Amniotic epithelial cell (primary cell): ENCODE measurements around the gene ARHGEF37.

ENCODE experiments used
- DNase-seq: peaks from one replicate; pipeline ENCODE4 v3.0.0-alpha.2; 2010; ENCODE audit warnings: low read depth

Gene ARHGEF37

DNA sequence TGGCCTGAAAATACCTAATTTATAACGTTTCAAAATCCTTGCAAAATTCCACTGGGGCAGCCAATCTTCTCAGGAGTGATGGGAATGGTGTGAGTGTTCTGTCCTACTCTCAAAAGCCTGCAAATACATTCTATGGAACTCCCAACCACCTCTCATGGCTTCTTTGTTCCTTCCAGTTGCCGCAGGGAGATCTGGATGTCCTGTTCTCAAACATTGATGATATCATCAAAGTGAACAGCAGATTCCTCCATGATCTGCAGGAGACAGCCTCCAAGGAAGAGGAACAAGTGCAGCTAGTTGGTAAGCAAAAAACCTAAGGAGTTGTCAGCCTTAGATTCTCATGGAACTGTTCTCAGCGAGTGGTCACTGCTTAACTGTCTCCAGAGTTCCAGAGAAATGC, 19.6 kb downstream of the ARHGEF37 start:
- DNase-seq: no peak

DNA sequence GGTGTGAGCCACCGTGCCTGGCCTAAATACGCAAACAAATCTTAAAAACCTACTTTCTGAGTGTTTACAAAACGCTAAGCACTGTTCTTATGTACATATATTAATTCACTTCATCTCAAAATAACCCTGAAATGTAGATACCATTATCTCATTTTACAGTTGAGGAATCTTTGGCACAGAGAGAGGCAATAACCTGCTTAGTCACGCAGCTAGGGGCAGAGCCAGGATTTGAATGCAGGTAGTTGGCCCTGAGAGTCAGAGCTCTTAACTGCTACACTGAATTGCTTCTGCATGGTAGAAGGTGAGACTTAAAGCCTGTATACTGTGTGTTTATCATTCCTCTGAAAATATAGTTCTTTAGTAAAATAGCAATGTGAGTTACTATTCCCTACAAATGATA, 21.9 kb downstream of the ARHGEF37 start:
- no peak for DNase-seq

DNA sequence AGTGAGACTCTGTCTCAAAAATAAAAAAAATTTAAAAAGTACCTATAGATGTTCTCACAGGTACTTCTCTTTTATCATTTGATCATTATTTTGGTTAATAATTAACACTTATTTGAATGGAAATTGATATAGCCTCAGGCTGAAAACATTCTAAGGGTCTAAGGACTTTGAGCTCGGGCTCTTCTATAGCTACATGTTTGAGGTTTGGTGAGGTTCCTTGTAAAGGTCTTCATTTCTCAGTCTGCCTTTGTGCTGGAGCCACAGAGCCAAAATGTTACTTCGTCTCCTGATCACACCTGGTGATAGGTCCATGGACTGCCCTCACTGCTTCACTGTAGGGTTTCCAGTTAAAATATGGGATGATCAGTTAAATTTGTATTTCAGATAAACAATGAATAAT, 22.6 kb downstream of the ARHGEF37 start:
- no peak for DNase-seq

DNA sequence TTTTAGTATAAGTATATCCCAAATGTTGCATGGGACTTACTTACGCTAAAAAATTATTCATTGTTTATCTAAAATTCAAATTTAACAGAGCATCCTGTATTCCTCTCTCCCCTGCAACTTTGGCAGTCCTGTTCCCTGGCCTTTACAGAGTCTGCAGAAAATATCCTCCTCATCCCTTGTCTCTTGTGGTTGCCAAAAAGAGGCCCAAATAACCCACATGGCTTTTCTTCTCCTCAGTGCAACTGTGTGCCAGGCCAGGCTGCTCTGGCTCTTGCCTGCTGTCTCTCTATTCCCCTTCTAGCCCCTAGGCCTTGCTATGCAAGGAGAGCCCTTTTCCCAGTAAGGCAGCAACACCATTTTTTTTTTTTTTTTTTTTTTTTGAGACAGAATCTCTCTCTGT, 23.0 kb downstream of the ARHGEF37 start:
- no peak for DNase-seq

DNA sequence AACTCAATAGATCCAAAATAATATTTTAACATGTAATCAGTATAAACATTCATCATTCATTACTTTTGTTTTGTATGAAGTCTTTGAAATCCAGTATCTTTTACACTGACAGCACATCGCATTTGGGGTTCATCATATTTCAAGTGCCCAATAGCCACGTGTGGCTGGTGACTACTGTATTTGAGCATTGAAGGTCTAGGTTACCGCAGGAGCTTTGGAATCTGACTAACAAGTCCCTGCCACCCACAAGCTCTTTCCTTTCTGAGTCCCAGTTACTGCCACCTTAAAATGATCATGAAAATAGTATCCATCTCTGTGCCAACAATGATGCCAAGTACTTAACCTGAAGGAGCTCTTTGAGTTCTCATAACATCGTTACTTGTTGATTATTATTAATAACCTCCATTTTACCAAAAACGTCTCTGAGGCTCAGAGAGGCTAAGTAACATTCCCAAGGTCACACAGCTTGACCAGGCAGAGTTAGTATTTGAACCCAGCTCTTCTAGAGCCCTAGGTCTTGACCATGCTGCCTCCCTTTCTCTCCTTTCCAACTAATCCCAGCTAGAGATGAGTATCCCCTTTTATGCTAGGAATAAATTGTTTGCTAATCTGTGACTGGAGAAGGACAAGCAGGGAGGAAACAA, 24.2 kb downstream of the ARHGEF37 start:
- no peak for DNase-seq

DNA sequence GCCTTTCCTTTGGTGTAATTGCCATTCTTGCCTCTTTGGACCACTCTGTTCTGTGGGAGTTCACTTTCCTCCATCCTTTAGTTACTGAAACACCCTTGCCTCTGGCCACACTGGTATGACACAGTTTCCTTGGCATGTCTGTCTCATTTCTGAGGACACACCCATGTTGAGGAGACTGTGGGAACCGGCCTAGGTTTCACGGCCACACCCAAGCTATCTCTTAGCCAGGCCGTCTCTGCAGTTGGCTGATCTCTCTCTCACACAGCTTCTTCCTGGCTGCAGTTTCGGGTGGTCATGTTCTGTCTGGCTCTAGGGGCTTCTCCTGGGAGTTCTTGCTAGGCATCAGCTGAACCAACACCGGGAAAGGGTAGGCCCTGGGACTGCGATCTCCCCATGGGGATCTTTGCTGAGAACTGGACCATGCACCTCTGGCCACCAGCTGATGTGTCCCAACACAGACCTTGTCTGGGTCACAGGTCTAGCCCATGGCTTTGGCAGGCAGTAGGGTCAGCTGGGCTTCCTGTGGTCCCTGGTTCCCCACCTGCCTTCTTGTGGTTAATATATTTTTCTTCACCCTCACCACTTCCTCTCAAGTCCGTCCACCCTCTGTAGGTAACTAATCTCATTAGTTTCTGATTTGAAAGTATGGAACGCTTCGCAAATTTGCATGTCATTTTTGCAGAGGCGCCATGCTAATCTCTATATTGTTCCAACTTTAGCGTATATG, 24.9 kb downstream of the ARHGEF37 start:
- peak; percentile 64 for DNase-seq

DNA sequence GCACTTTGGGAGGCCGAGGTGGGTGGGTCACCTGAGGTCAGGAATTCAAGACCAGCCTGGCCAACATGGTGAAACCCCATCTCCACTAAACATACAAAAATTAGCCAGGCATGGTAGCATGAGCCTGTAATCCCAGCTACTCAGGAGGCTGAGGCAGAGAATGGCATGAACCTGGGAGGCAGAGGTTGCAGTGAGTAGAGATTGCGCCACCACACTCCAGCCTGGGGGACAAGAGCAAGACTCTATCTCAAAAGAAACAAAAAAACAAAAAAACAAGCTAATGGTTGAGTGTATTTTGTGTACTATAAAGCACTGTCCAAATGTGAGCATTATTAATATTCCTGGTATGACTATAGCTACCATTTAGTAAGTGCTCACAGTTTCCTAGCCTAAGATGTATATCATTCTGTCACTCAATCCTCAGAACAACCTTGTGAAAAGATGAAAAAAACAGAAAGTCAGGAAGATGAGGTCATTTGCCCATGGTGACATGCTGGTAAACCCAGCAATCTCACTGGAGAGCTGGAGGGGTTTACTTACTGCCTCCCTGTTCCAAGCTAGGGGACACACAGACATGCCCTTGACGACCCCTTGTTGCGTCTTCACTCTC, 27.7 kb downstream of the ARHGEF37 start:
- peak; percentile 42 for DNase-seq

DNA sequence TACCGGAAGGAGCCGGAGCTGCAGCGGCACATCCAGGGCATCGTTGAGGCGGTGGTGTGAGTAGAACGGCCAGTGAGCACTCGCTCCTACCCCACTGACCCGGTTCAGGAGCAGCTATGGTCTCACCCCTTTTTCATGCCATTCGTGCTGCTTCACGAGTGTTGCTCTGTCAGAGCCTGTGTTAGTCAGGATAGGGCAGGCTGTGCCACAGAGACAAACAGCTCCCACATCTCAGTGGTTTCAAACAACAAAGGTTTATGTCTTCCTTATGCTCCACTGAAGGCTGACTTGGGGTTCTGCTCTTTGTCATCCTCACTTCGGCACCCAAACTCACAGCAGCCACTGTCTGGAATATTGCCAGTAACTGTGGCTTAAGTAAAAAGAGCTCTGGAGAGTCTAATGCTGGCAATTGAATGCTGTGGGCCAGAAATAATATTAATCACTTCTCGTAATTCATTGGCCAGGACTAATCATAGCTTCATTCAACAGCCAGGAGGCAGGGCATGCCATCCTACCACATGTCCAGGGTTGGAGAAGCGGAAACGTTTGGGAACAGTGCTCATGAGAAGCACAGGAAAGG, 28.4 kb downstream of the ARHGEF37 start:
- DNase-seq: no peak

DNA sequence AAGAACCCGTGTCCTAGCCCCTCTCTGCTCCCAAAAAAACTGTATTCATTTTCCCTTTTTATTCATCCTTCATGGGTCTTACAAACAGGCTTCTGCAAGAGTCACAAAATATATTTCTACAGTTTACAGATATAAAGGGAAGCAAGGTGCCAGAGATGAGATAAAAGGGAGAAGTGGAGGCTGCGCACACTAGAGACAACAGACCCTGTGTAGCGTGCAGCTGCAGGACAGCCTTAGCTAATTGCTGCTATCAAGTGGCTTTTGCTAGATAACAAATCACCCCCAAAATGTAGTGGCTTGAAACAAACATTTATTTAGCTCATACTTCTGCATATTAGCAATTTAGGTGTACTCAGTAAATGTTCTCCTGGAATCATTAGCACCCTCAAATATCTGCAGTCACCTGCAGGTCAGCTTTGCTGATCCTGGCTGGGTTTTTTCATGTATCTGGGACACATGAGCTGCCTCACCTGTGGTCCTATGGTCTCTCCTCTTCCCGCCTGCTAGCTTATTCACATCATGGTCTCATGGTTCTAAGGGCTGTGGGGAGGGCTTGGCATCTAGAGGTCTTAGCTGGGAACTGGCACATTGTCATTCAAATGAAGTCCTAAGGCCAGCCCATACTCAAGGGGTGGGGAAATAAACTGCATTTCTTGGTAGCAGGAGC, 29.4 kb downstream of the ARHGEF37 start:
- DNase-seq: no peak

DNA sequence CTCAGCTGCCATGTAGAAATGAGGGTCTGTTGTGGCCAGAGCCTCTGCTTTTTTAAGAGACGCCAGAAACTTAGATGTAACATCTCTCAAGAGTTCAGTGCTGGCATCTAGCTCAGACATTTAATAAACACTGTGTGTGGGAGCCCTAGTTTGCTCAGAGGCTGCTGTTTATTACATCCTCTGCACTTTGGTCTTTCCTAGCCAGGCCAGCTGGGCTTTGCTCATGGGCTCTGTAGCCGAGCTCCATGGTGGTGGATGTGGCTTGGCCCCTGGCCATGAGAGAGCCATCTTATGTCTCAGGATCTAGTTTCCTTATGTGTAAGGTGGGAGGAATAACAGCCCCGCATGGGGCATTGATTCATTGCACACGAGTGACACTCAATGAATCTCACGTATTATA, 30.0 kb downstream of the ARHGEF37 start:
- DNase-seq: peak; percentile 76

DNA sequence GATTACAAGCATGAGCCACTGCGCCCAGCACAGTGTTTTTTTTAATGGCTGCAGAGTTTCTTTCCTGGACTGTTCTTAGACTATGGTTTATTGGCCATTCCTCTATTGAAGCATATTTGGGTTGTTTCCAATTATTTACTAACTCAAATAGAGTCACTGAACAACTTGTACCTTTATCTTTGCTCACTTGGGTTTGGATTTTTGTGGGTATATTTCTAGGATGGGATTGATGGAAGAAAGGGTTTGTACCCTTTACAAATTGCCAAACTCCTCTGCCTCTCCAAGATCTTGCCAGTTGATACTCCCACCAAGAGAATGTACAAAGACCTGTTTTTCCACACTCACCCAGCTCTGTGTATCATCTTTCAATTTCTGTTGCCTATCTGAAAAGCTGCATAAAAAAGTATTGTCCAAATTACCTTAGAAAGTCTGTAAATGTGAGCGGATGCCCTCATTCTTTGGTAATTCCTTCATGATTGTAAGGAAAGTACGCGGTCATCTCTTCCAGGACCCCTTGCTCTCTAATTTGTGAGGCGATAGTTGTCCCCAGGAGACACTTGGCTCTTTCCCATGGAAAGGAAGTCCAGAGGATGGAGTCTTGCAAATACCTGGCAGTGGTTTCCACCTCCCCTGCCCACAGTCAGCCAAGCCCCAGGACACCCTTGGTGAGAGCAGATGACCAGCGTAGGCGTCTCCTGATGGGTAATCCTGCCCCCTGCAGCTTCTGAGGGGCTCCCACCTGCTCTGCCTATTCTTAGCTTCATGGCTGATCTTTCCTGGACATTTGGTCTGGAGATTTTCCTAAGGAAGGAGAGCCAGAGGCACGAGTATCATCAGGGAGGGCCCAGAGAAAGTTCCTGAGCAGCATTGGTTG, 33.0 kb downstream of the ARHGEF37 start:
- DNase-seq: no peak

DNA sequence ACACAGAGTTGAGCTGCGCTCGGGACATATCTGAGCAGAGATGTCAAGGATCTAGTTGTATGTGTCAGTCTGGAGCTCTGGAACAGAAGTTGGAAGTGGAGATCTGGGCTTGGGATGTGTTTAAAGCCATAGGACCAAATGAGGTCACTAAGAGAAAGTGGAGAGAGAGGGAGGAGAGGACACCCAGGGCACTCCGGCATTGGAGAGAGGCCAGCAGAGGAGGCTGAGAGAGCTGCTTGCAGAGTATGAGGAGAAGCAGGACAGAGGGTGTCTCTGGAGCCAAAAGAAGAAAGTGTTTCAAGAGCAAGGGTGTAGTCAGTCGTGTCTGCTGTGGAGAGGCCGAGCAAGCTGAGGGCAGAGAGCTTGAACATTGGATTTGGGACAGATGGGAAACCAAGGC, 34.7 kb downstream of the ARHGEF37 start:
- DNase-seq: no peak

DNA sequence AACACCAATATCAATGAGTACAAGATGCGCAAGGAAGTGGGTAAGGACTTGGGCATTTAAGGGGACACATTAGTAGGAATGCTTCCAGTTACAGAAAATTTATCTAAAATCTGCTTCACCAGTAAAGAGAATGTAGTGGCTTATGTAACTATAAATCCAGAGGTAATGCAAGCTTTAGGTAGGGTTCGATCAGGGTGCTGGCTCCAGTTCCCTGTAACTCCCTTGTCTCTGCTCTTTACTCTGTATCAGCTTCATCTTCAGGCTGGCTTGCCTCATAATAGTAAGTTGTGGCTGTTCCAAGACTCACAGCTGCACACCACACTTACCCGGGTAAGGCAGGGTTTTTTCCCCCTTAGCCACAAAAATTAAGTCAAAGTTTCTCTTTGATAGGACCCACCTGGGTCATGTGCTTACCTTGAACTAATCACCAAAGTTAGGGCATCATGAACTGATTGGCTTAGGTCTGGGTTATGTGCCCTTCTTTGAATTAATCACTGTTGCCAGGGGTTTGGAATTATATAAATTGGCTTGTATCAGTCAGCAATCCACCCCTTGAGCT, 35.5 kb downstream of the ARHGEF37 start:
- DNase-seq: no peak

DNA sequence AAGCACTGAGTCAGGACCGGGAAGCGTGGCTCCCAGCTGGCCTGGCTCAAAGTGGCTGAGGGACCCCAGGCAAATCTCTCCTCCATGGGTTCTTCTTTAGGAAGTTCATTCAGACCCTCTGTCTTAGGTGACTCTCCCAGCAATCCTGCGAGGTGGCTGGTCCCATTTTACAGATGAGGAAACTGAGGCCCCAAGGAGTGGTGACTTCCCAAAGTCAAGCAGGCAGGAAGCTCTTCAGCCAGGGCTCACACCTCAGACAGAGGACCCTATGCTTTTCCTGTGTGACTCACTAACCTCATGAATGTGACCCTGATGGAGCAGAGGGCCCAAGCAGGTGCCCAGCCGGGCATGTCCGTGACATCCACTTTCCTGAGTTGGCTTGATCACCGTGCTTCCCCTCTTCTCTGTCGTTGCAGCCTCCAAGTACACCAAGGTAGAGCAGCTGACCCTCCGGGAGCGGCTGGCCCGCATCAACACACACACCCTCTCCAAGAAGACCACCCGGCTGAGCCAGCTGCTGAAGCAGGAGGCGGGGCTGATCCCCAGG, 36.5 kb downstream of the ARHGEF37 start:
- no peak for DNase-seq

DNA sequence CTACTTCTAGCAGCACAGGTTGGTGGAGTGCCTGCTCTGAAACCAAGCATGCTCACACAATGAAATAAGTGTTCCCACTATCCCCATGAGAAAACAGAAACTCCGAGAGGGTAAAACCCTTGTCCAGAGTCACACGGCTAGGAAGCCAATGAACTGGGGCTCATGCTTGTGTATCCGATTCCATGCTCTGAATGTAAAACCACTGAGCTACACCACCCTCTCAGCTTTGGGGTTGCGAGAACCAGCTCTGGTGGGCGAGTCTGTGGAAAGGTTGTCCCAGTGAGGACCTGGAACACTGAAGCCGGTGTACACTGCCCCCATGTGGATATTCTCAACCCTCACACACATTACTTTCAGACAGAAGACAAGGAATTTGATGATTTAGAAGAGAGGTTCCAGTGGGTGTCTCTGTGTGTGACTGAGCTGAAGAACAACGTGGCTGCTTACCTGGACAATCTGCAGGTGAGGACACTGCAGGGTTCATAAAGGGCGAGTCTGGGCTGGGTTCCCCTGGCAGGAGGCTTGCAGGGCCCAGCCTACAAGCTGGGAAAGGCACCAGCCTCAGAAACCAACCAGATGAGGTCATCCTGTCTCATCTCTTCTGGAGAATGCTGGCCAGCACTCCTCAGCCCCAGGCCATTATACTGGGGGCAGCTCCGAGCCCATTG, 37.4 kb downstream of the ARHGEF37 start:
- peak; percentile 65 for DNase-seq

DNA sequence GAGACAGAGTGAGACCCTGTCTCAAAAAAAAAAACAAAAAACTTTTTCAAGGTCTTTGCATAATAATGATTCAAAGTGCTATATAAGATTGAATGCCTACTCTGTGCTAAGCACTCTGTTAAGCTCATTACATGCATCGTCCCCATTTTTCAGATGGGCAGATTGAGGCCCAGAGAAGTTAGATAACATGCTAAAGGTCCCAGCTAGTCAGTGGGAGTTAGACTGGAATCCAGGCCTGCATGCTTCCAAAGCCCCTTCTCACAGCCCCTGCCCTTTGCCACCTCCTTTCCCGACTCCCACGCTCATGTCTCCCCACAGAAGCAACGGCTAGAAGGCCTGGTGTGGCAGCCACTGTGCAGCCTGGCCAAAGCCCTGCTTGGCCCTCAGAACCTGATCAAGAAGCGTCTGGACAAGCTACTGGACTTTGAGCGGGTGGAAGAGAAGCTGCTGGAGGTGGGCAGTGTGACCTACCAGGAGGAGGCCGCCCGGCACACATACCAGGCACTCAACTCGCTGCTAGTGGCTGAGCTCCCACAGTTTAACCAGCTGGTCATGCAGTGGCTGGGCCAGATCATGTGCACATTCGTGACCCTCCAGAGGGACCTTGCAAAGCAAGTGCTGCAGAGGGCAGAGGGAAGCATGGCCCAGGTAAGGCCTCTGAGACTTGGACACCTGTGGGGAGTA, 40.3 kb downstream of the ARHGEF37 start:
- DNase-seq: no peak

DNA sequence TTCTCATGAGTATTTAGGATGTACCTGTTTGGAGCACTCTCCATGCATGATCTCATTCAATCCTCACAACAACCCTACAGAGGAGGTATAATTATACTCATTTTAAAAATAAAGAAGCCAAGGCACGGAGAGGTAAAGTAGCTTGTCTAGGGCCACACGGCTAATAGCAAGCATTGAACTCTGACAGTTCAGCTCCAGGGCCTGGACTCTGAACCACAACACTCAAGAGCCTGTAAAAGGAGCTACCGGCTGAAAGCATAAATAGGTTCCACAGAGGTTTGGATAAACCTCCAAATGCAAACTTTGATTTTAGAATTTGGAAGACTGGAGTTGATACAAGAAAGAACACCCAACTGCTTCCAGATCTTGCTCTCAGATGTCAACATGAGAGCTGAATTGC, 41.2 kb downstream of the ARHGEF37 start:
- DNase-seq: no peak

DNA sequence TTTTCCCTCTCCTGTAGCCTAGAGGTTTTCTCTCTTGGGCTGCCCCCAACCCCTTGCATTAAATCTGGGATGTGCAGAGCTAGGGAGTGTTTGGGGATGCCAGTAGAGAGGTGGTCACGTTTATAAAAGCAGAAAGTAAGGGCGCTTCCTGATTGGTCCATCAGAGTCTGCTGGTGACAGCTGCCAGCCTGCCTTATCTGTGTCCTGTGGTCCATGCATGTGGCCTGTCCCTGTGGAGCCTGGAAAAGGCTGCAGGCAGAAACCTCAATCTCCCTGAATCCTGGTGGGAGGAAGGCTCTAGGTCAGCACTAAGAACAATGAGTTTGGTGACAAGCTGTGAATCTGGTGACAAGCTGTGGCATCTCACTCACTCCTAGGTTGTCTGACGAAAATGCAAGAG, 42.2 kb downstream of the ARHGEF37 start:
- no peak for DNase-seq

DNA sequence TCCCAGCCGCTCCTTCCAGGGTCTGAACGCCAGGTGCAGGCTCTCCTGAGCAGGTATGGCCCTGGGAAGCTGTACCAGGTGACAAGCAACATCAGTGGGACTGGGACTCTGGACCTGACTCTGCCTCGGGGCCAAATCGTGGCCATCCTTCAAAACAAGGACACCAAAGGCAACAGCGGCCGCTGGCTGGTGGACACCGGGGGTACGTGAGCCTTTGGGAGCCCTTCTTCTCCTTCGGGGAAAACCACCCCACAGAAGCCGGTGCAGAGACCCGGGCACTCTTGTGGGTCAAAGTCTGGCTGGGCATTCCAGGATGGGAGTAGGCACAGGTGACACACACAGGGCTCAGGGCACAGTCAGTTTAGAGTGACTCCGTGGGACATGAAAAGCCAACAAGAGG, 45.8 kb downstream of the ARHGEF37 start:
- DNase-seq: no peak

DNA sequence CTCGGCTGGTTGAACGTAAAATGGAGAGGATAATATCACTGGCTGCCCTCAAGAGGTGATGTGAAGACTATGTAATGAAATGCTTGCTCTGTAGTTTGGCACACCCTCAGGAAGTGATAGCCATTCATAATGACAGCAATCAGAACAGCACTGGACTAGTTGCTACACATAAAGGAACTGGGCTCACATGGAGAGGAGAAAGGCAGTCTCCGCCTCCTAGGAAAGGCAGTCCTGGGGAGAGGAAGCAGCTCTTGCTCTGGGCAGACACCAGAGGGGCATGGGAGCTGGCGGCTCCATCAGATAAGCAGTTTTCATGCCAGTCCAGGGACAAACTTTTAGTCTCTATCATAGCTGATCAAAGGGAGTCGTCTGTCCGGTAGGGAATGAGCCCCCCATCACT, 46.9 kb downstream of the ARHGEF37 start:
- peak; percentile 22 for DNase-seq
